Central memory CD8-positive, alpha-beta T cell (primary cell): ENCODE data around the gene TNFAIP8.
"Not testable (repeated sequence)": the region's sequence is repeated elsewhere in the genome, so short reads cannot be mapped to it uniquely, and the experiment has no call there.

Experiments used
- ATAC-seq: fragments of 150-1000 bp; cut with Tn5 transposase; replicated peaks from 2 replicates; pipeline ENCODE4 v1.10.0; 2022; ENCODE audit warnings: mild to moderate bottlenecking, moderate FRiP score, moderate number of reproducible peaks; ENCODE audit not compliant: poor library complexity, severe bottlenecking; ENCODE audit errors: extremely low read depth
- DNase-seq, 2 donors: peaks; one replicate each; pipeline ENCODE4 v3.0.0; 2021; ENCODE audit warnings: low spot score in 2 of 2
- H3K27ac Mint-ChIP-seq: one replicate; pipeline ENCODE4 v1.8.0; 2022; ENCODE audit warnings: low read depth, mild to moderate bottlenecking, moderate library complexity, mixed read lengths
- H3K27me3 Mint-ChIP-seq: one replicate; pipeline ENCODE4 v1.8.0; 2022; ENCODE audit warnings: mixed read lengths
- H3K36me3 Mint-ChIP-seq: one replicate; pipeline ENCODE4 v1.8.0; 2022; ENCODE audit warnings: mild to moderate bottlenecking, moderate library complexity, mixed read lengths; ENCODE audit not compliant: insufficient read depth
- H3K4me1 Mint-ChIP-seq: one replicate; pipeline ENCODE4 v1.8.0; 2022; ENCODE audit warnings: mixed read lengths
- H3K4me3 Mint-ChIP-seq: one replicate; pipeline ENCODE4 v1.8.0; 2022; ENCODE audit warnings: mild to moderate bottlenecking, moderate library complexity, mixed read lengths
- H3K9me3 Mint-ChIP-seq: one replicate; pipeline ENCODE4 v1.8.0; 2022; ENCODE audit warnings: mixed read lengths

The TNFAIP8 gene

DNA sequence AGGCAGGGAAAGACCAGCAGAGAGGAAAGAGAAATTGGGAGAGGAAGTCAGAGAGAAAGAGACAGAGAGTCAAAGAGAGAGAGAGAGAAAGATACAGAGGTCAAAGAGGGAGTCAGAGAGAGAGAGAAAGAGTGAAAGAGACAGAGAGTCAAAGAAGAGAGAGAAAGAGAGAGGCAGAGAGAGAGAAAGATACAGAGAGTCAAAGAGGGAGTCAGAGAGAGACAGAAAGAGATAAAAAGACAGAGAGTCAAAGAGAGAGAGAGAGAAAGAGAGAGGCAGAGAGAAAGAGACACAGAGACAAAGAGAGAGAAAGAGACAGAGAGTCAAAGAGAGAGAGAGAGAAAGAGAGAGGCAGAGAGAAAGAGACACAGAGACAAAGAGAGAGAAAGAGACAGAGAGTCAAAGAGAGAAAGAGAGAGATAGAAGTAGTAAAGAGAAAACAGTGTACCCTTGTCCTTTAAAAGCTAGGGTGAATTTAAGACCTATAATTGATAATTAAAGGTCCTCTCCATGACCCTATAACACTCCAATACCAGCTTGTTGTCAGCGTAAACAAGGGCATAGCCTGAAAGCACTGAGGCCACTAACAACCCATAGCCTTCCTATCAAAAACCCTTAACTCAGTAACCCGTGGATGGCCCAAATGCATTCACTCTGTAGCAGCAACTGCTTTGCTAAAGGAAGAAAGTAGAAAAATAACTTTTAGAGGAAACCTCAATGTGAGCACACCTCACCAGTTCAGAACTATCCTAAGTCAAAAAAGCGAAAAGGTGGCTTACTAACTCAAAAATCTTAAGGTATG is 82.2 kb downstream of the TNFAIP8 start:
- H3K36me3 Mint-ChIP-seq, ATAC-seq, H3K4me3 Mint-ChIP-seq, H3K27ac Mint-ChIP-seq, H3K9me3 Mint-ChIP-seq, H3K4me1 Mint-ChIP-seq, DNase-seq: not testable (repeated sequence)
- H3K27me3 Mint-ChIP-seq, result peaks cover 77% of the 10 kb centered on the region

DNA sequence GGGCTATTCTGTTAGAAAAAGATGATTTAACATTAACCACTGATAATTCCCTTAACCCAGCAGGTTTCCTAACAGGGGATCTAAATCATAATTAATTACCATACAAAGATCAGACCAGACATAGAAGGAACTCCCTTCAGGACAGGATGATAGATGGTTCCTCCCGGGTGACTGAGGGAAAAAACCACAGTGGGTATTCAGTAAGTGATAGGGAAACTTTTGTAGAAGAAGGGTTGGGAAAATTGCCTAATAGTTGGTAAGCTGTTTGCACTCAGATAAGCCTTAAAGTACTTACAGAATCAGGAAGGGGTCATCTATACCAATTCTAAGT is 82.7 kb downstream of the TNFAIP8 start:
- H3K27me3 Mint-ChIP-seq, result peaks cover 83% of the 10 kb centered on the region
- not testable (repeated sequence) for DNase-seq, H3K27ac Mint-ChIP-seq, H3K9me3 Mint-ChIP-seq, H3K4me1 Mint-ChIP-seq, H3K36me3 Mint-ChIP-seq, ATAC-seq
- H3K4me3 Mint-ChIP-seq, result peak overlapping the region; percentile 59

DNA sequence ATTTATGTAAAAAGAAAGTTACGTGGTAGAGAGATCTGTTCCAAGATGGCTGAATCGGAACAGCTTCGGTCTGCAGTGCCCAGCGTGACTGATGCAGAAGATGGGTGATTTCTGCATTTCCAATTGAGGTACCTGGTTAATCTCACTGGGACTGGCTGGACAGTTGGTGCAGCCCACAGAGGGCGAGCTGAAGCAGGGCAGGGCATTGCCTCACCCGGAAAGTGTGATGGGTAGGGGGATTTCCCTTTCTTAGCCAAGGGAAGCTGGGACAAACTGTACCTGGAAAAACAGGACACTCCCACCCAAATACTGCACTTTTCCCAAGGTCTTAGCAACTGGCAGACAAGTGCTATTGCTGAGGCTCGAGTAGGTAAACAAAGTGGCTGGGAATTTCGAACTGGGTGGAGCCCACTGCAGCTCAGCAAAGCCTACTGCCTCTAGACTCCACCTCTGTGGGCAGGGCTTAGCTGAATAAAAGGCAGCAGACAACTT is 83.4 kb downstream of the TNFAIP8 start:
- Mint-ChIP-seq H3K36me3 (no peaks in the 10 kb centered on the region), H3K4me3 (peak overlapping the region; percentile 59), H3K27ac (no peak overlapping the region), H3K27me3 (peaks cover 84% of the 10 kb centered on the region), H3K4me1 (peaks cover 8% of the 10 kb centered on the region), H3K9me3 (no peaks in the 10 kb centered on the region)
- no peak for DNase-seq
- ATAC-seq, result no peak

DNA sequence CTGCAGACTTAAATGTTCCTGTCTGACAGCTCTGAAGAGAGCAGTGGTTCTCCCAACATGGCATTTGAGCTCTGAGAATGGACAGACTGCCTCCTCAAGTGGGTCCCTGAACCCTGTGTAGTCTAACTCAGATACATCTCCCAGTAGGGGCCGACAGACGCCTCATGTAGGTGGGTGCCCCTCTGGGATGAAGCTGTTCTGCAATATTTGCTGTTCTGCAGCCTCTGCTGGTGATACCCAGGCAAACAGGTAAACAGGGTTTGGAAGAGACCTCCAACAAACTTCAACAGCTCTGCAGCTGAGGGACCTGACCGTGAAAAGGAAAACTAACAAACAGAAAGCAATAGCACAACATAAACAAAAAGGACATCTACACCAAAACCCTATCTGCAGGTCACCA is 83.8 kb downstream of the TNFAIP8 start:
- H3K36me3 Mint-ChIP-seq, H3K4me3 Mint-ChIP-seq, H3K9me3 Mint-ChIP-seq, ATAC-seq, H3K4me1 Mint-ChIP-seq, DNase-seq, H3K27ac Mint-ChIP-seq: not testable (repeated sequence)
- H3K27me3 Mint-ChIP-seq, result peaks cover 84% of the 10 kb centered on the region

DNA sequence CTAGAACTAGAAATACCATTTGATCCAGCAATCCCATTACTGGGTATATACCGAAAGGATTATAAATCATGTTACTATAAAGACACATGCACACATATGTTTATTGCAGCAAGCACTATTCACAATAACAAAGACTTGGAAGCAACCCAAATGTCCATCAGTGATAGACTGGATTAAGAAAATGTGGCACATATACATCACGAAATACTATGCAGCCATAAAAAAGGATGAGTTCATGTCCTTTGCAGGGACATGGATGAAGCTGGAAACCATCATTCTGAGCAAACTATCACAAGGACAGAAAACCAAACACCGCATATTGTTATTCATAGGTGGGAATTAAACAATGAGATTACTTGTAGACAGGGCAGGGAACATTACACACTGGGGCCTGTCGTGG is 88.8 kb downstream of the TNFAIP8 start:
- H3K4me3 Mint-ChIP-seq, H3K27ac Mint-ChIP-seq, DNase-seq, H3K9me3 Mint-ChIP-seq, H3K4me1 Mint-ChIP-seq, H3K36me3 Mint-ChIP-seq, ATAC-seq: not testable (repeated sequence)
- peaks cover 48% of the 10 kb centered on the region for H3K27me3 Mint-ChIP-seq

DNA sequence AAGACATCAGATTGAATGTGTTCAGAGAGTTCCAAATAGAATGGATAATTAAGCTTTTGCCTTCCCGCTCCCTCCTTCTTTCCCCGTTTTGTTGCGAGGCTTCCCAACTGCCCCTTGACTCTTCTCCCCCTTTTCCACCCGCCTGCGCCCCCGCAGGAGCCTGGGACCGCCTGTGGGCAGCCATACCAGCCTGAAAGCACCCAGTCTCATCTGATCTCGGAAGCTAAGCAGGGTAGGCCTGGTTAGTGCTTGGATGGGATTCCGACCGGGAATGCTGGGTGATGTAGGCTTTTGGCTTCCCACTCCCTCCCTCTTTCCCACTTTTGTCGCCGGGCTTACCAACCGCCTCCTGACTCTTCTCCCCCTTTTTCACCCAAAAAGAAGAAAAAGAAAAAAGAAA is 89.7 kb downstream of the TNFAIP8 start:
- Mint-ChIP-seq H3K4me1 (no peaks in the 10 kb centered on the region), H3K36me3 (no peaks in the 10 kb centered on the region), H3K27ac (no peak overlapping the region), H3K27me3 (peaks cover 46% of the 10 kb centered on the region), H3K9me3 (no peaks in the 10 kb centered on the region), H3K4me3 (no peak overlapping the region)
- ATAC-seq, result no peak
- DNase-seq, result no peak
